Amygdala (tissue), 56 donors: ENCODE data around the gene DDX39B.
A peak's percentile ranks its signal among the peaks of the same experiment; 100 is the strongest.

Experiments
- DNase-seq, 56 donors: peaks; one replicate each; lab custom pipeline; 2025; lab: John Stamatoyannopoulos, UW

Gene DDX39B

GRCh38 chr6:31576897-31577578, 35.2 kb upstream of the DDX39B start:
- no peak for DNase-seq

- no peak for DNase-seq
Observed at GRCh38 chr6:31575952-31576685, 34.3 kb upstream of the DDX39B start.

- DNase-seq, result peak in 12 of 56 donors; percentile 5 to 44 (median 22)
Observed at GRCh38 chr6:31575335-31575901, 33.6 kb upstream of the DDX39B start, which contains the start of gene TNF. TSS of gene TNF (plus strand) at chr6:31575565. CDS start at chr6:31575742, 177 bp downstream.

- no peak for DNase-seq
Observed at GRCh38 chr6:31574106-31575061, 32.6 kb upstream of the DDX39B start.

GRCh38 chr6:31573239-31574105, 31.7 kb upstream of the DDX39B start:
- no peak for DNase-seq

- no peak for DNase-seq
Observed at GRCh38 chr6:31572041-31572911, 30.5 kb upstream of the DDX39B start, which contains the start of gene LTA. TSS of gene LTA (plus strand) at chr6:31572289. CDS start at chr6:31572743, 454 bp downstream.

GRCh38 chr6:31569861-31570536, 28.2 kb upstream of the DDX39B start:
- no peak for DNase-seq

GRCh38 chr6:31568537-31568961, 26.7 kb upstream of the DDX39B start:
- peak in 1 of 56 donors; percentile 14 for DNase-seq

- no peak for DNase-seq
Observed at GRCh38 chr6:31567531-31568370, 25.9 kb upstream of the DDX39B start.

- DNase-seq, result no peak
Observed at GRCh38 chr6:31560697-31561058, 18.9 kb upstream of the DDX39B start.

- peak in 16 of 56 donors; percentile 6 to 63 (median 16) for DNase-seq
Observed at GRCh38 chr6:31559958-31560696, 18.3 kb upstream of the DDX39B start.

GRCh38 chr6:31559606-31559957, 17.8 kb upstream of the DDX39B start:
- no peak for DNase-seq

- DNase-seq, result peak in 25 of 56 donors; percentile 5 to 69 (median 25)
Observed at GRCh38 chr6:31558631-31559500, 17.1 kb upstream of the DDX39B start.

GRCh38 chr6:31558318-31558625, 16.5 kb upstream of the DDX39B start:
- no peak for DNase-seq
